ENCODE results near the gene ATP5MK.

- TF ChIP-seq CTCF (IDR thresholded peaks at IDR 0.05; ENCODE audit: low read depth, low read length, poor library complexity, severe bottlenecking) (no peak), EZH2phosphoT487 (IDR thresholded peaks at IDR 0.05; ENCODE audit: borderline replicate concordance, low read length) (no peak)
Observed at GRCh38 chr10:103373544-103373943, 22.7 kb downstream of the ATP5MK start.

Data from DOHH2 (cell line).